SHP77 treated with DMSO at 0.1 percent for 48 hours (cell line): ENCODE results near the gene ZNF492.
"Not testable (repeated sequence)": the region's sequence is repeated elsewhere in the genome, so short reads cannot be mapped to it uniquely, and the experiment has no call there.

ENCODE experiments used
- DNase-seq: peaks from one replicate; lab custom pipeline; 2025; lab: John Stamatoyannopoulos, UW

The ZNF492 gene

GRCh38 chr19:22633706-22634449 lies at the start of gene ZNF492:
ZNF492 (plus strand) TSS chr19:22634324; CDS start chr19:22653400, 19,076 bp downstream.
- DNase-seq = not testable (repeated sequence)

GRCh38 chr19:22595422-22595821 lies 38.7 kb upstream of the ZNF492 start:
- DNase-seq = no peak

DNA sequence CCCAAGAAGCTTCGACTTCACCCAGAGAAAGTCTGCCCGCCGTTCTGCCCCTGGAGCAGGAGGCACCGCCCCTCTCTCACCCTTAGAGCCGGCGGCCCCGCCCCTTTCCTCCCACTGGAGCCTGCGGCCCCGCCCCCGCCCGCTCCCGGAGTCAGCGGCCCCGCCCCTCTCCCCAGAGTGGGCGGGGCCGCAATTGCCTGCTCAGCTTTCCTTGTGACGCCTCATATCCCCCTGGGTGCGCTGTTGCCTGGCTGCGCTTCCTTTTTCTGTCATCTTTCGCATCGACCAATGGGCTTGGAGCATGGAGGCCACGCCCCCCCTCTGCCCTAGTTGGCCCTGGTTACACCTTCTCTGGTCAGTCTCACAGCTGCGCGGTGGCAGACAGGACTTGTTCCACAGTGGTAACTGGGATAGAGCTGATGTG lies 38.2 kb upstream of the ZNF492 start:
- DNase-seq = no peak

GRCh38 chr19:22600690-22601648 lies 33.2 kb upstream of the ZNF492 start:
- DNase-seq = no peak

DNA sequence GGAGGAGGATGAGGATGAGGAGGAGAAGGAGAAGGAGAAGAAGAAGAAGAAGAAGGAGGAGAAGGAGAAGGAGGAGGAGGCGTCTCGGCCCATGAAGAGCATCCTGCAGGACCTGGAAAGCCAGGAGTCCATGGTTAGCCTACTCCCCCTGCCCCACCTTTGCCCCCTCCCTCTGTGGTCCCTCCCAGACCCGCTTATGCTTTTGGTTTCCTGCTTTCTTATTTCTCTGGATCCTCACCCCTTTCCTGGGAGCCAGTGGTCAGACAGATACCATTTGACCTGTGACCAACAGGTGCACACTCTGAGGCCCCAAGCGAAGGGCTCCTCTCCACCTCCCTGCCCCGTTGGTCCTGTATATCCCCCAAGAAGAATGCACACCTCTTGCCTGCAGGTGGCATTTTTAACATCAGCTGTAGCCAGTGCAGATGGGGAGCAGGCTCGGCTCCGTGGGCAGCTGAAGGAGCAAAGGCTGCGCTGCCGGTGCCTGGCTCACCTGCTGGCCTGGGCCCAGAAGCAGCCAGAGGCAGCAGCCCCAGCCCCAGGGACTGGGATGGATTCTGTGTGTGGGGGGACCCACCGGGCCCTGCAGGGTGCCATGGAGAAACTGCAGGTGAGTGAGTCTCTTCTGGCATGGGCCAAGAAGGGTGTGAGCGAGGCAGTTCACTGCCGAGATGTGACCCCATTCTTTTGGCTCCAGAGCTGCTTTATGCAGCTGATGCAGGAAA lies 32.1 kb upstream of the ZNF492 start:
- DNase-seq = no peak

GRCh38 chr19:22602631-22603272 lies 31.4 kb upstream of the ZNF492 start:
- no peak for DNase-seq

DNA sequence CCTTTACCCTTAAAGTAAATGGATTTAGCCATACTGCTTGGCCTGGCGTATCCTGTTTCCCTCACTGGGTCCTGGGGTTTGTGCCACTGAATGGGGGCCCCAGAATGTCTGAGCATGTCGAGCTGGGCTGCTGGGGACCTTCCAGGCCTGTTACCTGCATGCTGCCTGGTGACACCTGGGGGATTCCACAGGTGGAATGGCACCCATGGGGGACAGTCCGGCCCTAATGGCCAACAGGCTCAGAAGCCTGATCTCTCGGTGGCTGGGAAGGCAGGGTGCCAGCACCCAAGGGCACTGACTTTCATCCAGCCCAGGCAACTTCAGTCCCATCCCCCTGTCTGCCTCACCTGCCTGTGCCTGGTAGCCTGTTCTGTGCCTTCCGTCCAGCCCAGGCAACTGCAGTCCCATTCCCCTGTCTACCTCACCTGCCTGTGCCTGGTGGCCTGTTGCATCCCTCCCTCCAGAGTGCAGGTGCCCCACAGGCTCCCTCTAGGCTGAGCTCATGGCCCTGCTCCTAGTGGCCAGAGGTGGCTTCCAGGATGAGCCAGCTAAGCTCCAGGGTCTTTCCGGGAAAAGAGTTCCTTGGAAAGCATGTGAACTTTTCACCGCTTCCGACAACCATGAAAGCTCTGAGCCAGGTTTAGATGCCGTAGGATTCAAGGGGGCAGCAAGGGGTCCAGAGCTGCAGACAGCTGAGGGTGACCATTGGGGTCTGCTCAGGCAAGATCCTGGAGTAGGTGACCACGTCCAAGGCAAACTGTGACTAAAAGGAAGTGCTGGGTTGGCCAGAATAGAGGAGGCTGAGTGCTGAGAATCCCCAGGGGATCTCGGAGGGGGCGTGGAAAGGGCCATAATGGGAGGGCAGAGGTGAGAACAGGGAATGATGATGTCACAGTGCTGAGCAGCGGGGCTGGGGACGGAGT lies 30.3 kb upstream of the ZNF492 start:
- DNase-seq = no peak

- no peak for DNase-seq
Measured at GRCh38 chr19:22604571-22605274, 29.4 kb upstream of the ZNF492 start.

DNA sequence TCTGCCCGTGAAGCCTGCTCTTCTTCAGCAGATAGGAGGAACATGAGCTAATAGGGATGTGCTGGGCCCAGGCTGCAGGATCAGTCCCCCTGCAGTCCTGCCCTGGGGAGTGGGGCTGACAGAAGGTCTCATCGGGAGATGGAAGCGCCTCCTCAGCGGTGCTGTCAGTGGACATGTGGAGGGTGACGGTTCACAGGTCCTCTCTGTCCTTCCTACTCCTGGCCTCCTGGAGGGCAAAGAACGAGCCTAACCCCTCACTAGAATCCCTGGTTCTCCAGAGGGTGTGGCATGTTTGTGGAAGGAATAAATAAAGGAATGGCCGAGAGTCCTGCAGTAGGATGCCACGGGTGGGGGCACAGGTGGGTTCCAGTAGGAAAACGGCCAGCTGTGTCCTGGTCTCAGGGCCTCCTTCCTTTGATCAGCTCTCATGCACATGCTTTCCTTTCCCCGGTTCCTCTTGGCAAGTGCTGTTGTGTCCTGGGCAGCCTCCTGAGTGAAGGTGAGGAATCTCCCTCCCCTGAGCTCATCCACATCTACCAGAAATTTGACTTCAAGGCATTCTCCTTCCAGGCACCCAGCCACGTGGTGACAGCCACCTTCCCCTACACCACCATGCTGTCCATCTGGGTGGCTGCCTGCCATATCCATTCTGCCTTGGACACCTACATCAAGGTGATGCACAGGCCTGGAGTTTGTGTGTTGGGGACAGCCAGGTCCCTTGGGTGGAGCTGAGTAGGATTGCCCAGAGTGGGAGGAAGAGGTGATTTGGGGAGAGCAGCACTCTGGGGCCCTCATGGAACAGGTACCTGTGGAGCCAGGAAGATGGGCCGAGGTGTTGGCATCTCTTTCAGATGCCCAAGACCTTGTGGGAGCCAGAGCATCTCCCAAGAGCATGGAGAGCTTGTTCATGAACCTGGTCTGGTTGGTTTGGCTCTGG lies 28.6 kb upstream of the ZNF492 start:
- no peak for DNase-seq

GRCh38 chr19:22606212-22606553 lies 27.9 kb upstream of the ZNF492 start:
- no peak for DNase-seq

GRCh38 chr19:22606954-22607652 lies 27.0 kb upstream of the ZNF492 start:
- no peak for DNase-seq

GRCh38 chr19:22607653-22608430 lies 26.3 kb upstream of the ZNF492 start:
- no peak for DNase-seq

GRCh38 chr19:22608441-22608840 lies 25.7 kb upstream of the ZNF492 start:
- DNase-seq = no peak

DNA sequence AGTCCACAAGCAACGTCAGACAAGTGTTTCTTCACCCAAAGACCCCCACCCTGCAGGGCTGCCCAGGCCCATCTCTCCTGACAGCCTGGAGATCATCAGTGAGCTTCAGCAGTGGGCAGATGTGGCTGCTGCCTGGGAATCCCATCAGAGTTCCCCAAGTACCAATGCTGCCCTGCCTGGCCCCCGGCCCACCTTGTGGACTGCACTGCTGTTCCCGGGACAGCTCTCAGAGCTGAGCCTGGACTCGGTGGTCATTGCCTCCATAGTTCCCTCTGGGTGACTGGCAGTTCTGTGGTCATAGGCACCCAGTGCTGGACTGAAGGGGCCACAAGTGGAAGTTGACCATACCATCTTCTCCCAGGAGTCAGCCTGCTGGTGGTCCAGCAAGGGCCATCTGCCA lies 24.5 kb upstream of the ZNF492 start:
- DNase-seq = no peak

- DNase-seq = no peak
Measured at GRCh38 chr19:22610121-22610520, 24.0 kb upstream of the ZNF492 start.

DNA sequence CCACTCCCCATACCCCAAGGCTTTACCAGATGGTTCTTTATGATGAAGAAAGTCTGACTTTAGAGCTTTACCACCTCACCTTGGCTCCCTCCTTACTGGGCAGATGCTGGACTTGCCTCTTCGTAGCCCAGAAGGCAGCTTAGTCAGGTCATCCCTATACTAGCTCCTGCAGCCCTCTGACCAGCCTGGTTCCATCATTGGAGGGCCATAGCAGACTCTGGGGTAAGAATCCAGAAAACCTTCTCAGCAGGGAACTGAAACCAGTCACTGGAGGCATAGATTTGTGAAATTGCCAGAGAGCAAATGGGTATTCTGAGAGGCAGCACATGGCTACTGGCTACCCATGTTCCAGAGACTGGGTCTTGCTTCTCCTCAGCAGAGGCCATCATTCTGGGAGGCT lies 21.8 kb upstream of the ZNF492 start:
- no peak for DNase-seq

- DNase-seq = no peak
Measured at GRCh38 chr19:22616659-22617058, 17.5 kb upstream of the ZNF492 start.

GRCh38 chr19:22617181-22617580 lies 16.9 kb upstream of the ZNF492 start:
- not testable (repeated sequence) for DNase-seq
